Globus pallidus (tissue), 1 donor: ENCODE measurements around the gene UMOD.
A peak's percentile ranks its signal among the peaks of the same experiment; 100 is the strongest.

Experiments
- DNase-seq: peaks from one replicate; pipeline ENCODE4 v3.0.0-alpha.2; 2015; ENCODE audit warnings: low spot score

UMOD gene

GRCh38 chr16:20352615-20353014, at the start of gene UMOD:
TSS of gene UMOD (minus strand) at chr16:20352715. CDS start at chr16:20350737, 1,978 bp downstream.
- no peak for DNase-seq

- DNase-seq, result no peak
Measured at GRCh38 chr16:20401475-20402016, 49.0 kb upstream of the UMOD start.

- DNase-seq, result no peak
Measured at GRCh38 chr16:20401066-20401465, 48.6 kb upstream of the UMOD start.

- DNase-seq, result no peak
Measured at GRCh38 chr16:20399185-20399584, 46.7 kb upstream of the UMOD start.

GRCh38 chr16:20398603-20399002, 46.1 kb upstream of the UMOD start:
- no peak for DNase-seq

GRCh38 chr16:20397468-20398074, 45.1 kb upstream of the UMOD start:
- no peak for DNase-seq

GRCh38 chr16:20396846-20397467, 44.4 kb upstream of the UMOD start:
- no peak for DNase-seq

GRCh38 chr16:20395946-20396345, 43.4 kb upstream of the UMOD start:
- no peak for DNase-seq

GRCh38 chr16:20393801-20394577, 41.5 kb upstream of the UMOD start:
- no peak for DNase-seq

- DNase-seq, result no peak
Measured at GRCh38 chr16:20391045-20391444, 38.5 kb upstream of the UMOD start.

GRCh38 chr16:20388854-20389253, 36.3 kb upstream of the UMOD start:
- DNase-seq, result no peak

GRCh38 chr16:20387978-20388377, 35.5 kb upstream of the UMOD start:
- DNase-seq, result no peak

- DNase-seq, result peak; percentile 64
Measured at GRCh38 chr16:20385844-20386832, 33.6 kb upstream of the UMOD start.

GRCh38 chr16:20383106-20384029, 30.9 kb upstream of the UMOD start:
- DNase-seq, result peak; percentile 52

- no peak for DNase-seq
Measured at GRCh38 chr16:20382202-20382948, 29.9 kb upstream of the UMOD start.

- no peak for DNase-seq
Measured at GRCh38 chr16:20380782-20381181, 28.3 kb upstream of the UMOD start.

GRCh38 chr16:20377181-20377580, 24.7 kb upstream of the UMOD start:
- no peak for DNase-seq

GRCh38 chr16:20372701-20373100, 20.2 kb upstream of the UMOD start:
- no peak for DNase-seq

- no peak for DNase-seq
Measured at GRCh38 chr16:20369452-20370054, 17.0 kb upstream of the UMOD start.
